Activated CD8-positive, alpha-beta memory T cell treated with anti-CD3 and anti-CD28 coated beads, Interleukin-2, amount 10 ng/mL, durations not matched to agents 7 days and 5 days (primary cell): ENCODE results near the gene KRTAP10-5. TPM values are rescaled to one million over a fixed set of nuclear protein-coding genes. Genes with fewer than 3 reads are reported as not detected.
A peak's percentile ranks its signal among the peaks of the same experiment; 100 is the strongest.
"Not testable (repeated sequence)": the region's sequence is repeated elsewhere in the genome, so short reads cannot be mapped to it uniquely, and the experiment has no call there.

Experiments used
- ATAC-seq: fragments of 150-1000 bp; cut with Tn5 transposase; one replicate; pipeline ENCODE4 v1.10.0; 2021; ENCODE audit warnings: moderate library complexity
- CTCF ChIA-PET: fragments of 350-600 bp; sonication (Branson Sonifier 250); formaldehyde crosslinking; loops from one replicate; lab custom pipeline; 2021; ENCODE audit warnings: antibody characterized with exemption; lab: Charles Lee
- DNase-seq: peaks from one replicate; pipeline ENCODE4 v3.0.0-alpha.2; 2020
- H3K27ac Mint-ChIP-seq: one replicate; pipeline ENCODE4 v1.8.0; 2021; ENCODE audit warnings: mild to moderate bottlenecking, mixed read lengths
- H3K27me3 Mint-ChIP-seq: one replicate; pipeline ENCODE4 v1.8.0; 2021; ENCODE audit warnings: mixed read lengths
- H3K36me3 Mint-ChIP-seq: one replicate; pipeline ENCODE4 v1.8.0; 2021; ENCODE audit warnings: mild to moderate bottlenecking, mixed read lengths
- H3K4me1 Mint-ChIP-seq: one replicate; pipeline ENCODE4 v1.8.0; 2021; ENCODE audit warnings: mixed read lengths
- H3K4me3 Mint-ChIP-seq: one replicate; pipeline ENCODE4 v1.8.0; 2021; ENCODE audit warnings: mild to moderate bottlenecking, moderate library complexity, mixed read lengths
- H3K9me3 Mint-ChIP-seq: one replicate; pipeline ENCODE4 v1.8.0; 2022; ENCODE audit warnings: low read depth, mixed read lengths
- total RNA-seq, 2 experiments: library from RNA; stranded (reverse); gene quantifications; one replicate each; pipeline ENCODE4 v1.2.3, GENCODE V29; 2021

KRTAP10-5 gene
- total RNA-seq, 2 experiments from 2014 or later: not detected

DNA sequence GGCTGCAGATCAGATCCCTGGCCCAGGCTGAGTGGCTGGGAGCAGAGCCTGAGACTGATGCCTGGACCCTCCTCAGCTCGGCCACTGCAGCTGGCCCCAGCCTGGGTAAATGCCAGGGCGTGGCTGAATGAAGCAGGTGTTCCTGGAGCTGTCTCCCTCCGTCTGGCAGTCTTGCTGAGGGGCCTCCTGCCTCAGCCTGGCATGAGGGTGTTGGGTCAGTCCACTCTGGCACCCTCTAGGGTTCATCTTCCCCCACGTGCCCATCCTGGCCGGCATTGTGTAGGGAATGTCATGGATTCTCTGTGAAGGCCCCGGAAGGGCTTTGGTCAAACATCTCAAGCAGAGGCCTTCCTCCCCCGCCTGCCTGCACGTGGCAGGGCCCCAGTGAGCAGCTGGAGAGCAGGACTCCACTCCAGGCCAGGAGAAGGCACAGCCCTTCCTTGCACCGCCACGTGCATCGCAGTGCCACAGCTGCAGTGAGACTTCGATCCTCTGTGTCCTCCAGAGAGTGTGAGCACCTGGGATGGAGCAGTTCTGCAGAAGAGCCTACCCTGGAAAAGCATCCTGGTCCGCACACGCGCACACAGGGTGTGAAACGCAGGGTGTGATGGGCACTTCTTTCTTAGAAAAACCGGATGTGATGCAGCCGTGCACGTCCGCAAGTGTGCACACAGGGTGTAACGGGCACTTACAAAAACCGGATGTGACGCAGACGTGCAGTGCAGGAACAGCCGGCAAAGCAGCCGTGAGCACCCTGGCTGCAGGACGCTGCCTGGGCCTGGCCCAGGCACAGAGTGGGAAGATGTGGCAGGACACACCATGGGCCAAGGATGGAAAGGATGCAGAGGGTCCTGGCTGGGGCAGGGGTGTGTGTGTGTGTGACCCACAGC, 11.5 kb downstream of the KRTAP10-5 start:
- H3K4me1 Mint-ChIP-seq: peaks cover 12% of the 10 kb centered on the region
- peak overlapping the region; percentile 42 for H3K27ac Mint-ChIP-seq
- H3K4me3 Mint-ChIP-seq: no peak overlapping the region
- no peaks in the 10 kb centered on the region for H3K27me3 Mint-ChIP-seq
- DNase-seq (peak; percentile 34), ATAC-seq (no peak)
- peaks cover under 1% of the 10 kb centered on the region for H3K36me3 Mint-ChIP-seq
- H3K9me3 Mint-ChIP-seq: no peaks in the 10 kb centered on the region
- CTCF ChIA-PET: no interaction called here

DNA sequence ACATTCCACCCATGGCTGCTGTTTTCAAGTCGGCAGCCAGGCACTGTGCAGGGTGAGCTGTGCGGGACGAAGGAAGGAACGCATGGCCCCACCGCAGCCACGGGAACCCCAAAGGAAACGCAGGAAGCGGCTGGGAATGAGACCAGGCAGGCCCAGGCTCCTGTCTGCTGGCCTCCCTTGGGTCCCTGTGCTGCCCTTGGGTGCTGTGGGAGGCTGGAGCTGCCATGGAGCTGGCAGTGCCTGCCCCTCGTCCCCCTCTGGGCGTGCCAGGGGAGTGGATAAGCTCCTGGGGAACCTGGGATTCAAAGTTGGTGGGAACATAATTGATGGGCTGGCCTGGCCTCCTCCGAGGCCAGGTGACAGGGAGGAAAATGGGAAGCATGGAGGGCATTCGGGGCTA, 12.1 kb downstream of the KRTAP10-5 start:
- Mint-ChIP-seq H3K4me3 (no peak overlapping the region), H3K36me3 (peaks cover 3% of the 10 kb centered on the region), H3K9me3 (no peaks in the 10 kb centered on the region), H3K4me1 (peaks cover 12% of the 10 kb centered on the region), H3K27me3 (no peaks in the 10 kb centered on the region), H3K27ac (no peak overlapping the region)
- no peak for ATAC-seq
- DNase-seq: peak; percentile 31
- CTCF ChIA-PET: no interaction called here

DNA sequence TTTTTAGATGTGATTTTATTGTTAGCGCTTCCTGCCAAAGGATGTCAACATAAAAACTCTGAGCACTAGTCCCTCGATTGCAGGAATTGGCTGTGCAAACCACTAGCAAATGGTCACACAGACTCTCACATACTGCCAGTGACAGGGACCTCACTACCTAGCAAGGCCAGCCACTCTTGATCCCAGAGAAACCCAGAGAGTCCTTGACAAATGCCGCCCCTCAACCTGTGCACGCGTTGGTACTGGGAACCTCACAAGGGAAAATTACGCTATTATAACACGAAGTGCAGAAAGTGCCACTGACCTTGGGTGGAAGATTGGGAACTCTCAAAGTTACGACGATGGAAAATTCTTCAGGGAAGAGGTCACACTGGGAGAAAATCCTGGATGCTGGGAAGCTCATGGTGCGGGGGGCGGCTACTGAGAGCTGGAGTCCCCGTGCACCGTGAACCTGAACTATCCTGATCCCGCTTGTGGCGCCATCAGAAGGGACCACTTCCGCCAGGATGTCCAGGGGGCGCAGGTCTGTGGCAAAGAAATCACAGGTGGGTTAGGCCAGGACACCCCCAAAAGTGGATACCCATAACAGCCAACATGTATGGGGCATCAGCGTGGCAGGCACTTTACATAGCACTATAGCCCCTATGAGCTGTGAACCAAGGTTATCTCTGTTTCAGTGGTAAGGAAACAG, 12.8 kb downstream of the KRTAP10-5 start:
- peaks cover 12% of the 10 kb centered on the region for H3K4me1 Mint-ChIP-seq
- ATAC-seq (no peak), DNase-seq (no peak)
- H3K4me3 Mint-ChIP-seq: no peak overlapping the region
- CTCF ChIA-PET: no interaction called here
- H3K36me3 Mint-ChIP-seq: peaks cover 4% of the 10 kb centered on the region
- no peaks in the 10 kb centered on the region for H3K9me3 Mint-ChIP-seq
- no peak overlapping the region for H3K27ac Mint-ChIP-seq
- peaks cover under 1% of the 10 kb centered on the region for H3K27me3 Mint-ChIP-seq

DNA sequence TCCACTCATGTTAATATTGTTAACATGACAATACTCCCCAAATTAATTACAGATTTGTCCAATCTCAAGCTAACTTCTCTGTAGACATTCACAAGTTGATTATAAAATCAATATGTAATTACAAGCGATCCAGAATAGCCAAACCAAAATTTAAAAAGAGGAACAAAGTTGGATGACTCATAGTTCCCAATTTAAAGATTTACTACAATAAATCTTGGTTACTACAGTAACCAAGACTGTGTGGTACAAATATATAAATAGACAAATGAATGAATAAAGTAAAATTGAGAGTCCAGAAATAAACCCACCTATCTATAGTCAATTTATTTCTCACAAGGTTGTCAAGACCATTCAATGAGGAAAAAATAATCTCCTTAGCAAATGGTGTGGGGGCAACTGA, 14.0 kb downstream of the KRTAP10-5 start:
- no peak overlapping the region for H3K27ac Mint-ChIP-seq
- H3K36me3 Mint-ChIP-seq: peaks cover 9% of the 10 kb centered on the region
- ATAC-seq (no peak), DNase-seq (no peak)
- H3K4me1 Mint-ChIP-seq: peaks cover 12% of the 10 kb centered on the region
- no peaks in the 10 kb centered on the region for H3K9me3 Mint-ChIP-seq
- CTCF ChIA-PET: no interaction called here
- peaks cover 5% of the 10 kb centered on the region for H3K27me3 Mint-ChIP-seq
- no peak overlapping the region for H3K4me3 Mint-ChIP-seq

DNA sequence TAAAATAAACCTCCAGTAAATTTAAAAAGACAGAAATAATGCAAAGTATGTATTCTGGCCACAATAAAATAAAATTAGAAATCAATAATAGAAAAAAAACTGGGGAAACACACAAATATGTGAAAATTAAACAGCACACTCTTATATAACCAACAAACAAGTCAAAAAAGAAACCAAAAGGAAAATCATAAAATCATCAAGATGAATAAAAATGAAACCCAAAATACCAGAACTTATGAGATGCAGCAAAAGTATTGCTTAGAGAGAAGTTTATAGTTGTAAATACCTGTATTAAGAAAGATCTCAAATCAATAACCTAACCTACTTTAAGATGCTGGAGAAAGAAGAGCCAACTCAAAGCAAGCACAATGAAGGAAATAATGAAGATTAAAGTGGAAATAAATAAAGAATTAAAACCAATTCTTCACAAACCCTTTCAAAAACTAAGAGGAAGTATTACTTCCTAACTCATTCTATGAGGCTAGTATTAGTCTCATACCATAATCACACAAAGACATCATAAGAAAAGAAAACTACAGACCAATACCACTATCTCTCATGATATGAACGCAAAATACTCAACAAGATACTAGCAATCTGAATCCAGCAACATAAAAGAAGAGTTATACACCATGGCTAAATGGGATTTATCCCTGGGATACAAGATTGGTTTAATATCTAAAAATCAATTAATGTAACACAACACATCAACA, 15.4 kb downstream of the KRTAP10-5 start:
- peaks cover under 1% of the 10 kb centered on the region for H3K9me3 Mint-ChIP-seq
- H3K4me1 Mint-ChIP-seq: peaks cover 12% of the 10 kb centered on the region
- peak overlapping the region; percentile 84 for H3K27ac Mint-ChIP-seq
- ATAC-seq (peak; percentile 67), DNase-seq (no peak)
- peaks cover 9% of the 10 kb centered on the region for H3K36me3 Mint-ChIP-seq
- CTCF ChIA-PET: no interaction called here
- peaks cover 17% of the 10 kb centered on the region for H3K27me3 Mint-ChIP-seq
- H3K4me3 Mint-ChIP-seq: peak overlapping the region; percentile 44

DNA sequence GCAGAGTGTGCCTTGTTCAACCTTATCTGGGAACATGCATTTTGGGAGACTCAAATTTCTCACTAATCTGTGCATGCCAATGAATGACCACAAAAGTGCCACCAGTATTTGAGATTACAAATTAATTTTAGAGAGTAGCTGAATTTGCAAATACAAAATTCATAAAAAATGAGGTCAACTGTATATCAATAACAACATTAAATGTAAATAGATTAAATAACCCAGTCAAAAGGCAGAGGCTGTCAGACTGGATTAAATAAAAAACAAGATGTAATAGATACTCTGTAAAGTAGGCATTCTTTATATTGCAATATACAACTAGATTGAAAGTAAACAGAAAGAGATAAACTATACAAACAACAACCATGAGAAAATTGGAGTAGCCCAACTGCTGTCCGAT, 16.3 kb downstream of the KRTAP10-5 start:
- CTCF ChIA-PET: no interaction called here
- H3K4me3 Mint-ChIP-seq: no peak overlapping the region
- no peak for ATAC-seq
- H3K27me3 Mint-ChIP-seq: peaks cover 17% of the 10 kb centered on the region
- H3K4me1 Mint-ChIP-seq: peaks cover 12% of the 10 kb centered on the region
- H3K9me3 Mint-ChIP-seq: peaks cover 2% of the 10 kb centered on the region
- H3K27ac Mint-ChIP-seq: no peak overlapping the region
- peaks cover 10% of the 10 kb centered on the region for H3K36me3 Mint-ChIP-seq
- no peak for DNase-seq

DNA sequence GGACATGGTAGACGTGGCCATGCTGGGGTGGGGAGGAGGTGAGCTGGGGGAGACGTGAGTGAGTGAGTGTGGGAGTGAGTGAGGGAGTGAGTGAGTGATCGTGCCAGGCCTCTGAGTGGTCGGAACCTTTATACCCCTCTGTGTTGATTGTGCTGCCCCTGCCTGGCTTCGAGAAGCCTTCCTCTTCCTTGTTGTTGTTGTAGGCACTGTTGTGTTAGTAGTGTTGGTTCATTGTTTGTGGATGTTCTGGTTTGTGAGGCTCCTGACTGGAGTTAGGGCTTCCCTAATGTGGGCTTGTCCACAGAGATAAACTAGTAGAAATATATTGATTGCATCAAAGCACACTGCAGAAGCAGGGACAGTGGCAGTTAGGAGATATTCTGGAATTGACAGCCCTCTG, 21.7 kb downstream of the KRTAP10-5 start, which contains the start of gene KRTAP10-3:
KRTAP10-3 (minus strand) TSS at position 101 of the 400 bp plus-strand sequence; CDS start at position 21, 80 bp downstream.
- no peak within 1 kb of the TSS for H3K27ac Mint-ChIP-seq
- no peak within 1 kb of the TSS for H3K4me3 Mint-ChIP-seq
- H3K36me3 Mint-ChIP-seq: peaks cover 8% of the 10 kb centered on the region
- peaks cover 2% of the 10 kb centered on the region for H3K9me3 Mint-ChIP-seq
- DNase-seq: peak; percentile 16
- CTCF ChIA-PET: no interaction called here
- no peaks in the 10 kb centered on the region for H3K4me1 Mint-ChIP-seq
- ATAC-seq: no peak
- H3K27me3 Mint-ChIP-seq: peaks cover 17% of the 10 kb centered on the region

DNA sequence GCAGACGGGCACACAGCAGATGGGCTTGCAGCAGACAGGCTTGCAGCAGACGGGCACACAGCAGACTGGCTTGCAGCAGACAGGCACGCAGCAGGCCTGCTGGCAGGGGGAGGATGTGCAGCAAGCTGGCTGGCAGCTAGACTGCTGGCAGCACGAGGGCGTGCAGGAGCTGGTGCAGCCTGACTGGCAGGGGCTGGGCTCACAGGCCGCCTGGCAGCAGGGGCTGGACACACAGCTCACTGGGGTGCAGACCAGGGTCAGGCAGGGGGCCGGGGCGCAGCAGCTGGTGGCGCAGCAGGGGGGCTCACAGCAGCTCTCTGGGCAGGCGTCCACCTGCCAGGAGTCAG, 22.1 kb downstream of the KRTAP10-5 start:
- ATAC-seq, H3K4me3 Mint-ChIP-seq, CTCF ChIA-PET, H3K4me1 Mint-ChIP-seq, H3K36me3 Mint-ChIP-seq, H3K27ac Mint-ChIP-seq, H3K9me3 Mint-ChIP-seq: not testable (repeated sequence)
- peak; percentile 15 for DNase-seq
- peaks cover 17% of the 10 kb centered on the region for H3K27me3 Mint-ChIP-seq

DNA sequence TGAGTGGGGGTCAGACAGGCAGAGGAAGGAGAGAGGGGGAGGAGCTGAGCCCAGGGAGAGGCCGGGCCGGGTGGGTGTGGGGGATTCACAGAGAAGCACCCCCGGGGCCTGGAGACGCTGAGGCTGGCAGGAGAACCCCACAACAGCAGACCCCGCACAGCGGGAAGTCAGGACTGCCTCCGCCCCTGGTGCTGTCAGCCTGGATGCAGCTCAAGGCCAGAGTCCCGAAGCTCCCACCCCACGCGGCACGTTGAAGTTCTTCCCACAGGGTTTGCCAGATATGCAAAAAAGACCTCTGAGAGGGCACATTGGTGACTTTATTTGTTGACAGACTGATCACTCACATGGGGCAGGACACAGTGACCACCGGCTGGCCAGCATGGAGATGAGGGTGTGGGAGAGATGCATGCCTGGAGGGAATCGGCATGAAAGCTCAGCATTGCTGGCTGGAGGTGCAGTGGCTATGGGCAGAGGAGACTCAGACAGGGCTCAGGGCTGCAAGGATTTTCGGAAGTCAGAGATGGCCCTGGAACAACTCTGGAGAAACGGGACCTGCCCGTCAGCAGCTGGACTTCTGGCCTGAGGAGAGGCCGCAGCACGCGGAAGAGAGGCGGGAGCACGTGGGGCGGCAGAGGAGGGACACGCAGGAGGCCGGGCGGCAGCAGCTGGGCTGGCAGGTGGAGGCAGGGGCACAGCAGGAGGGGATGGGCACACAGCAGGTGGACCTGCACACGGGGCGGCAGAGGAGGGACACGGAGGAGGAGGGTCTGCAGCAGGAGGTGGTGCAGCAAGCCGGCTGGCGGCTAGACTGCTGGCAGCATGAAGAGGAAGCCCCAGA, 22.7 kb downstream of the KRTAP10-5 start:
- peaks cover 17% of the 10 kb centered on the region for H3K27me3 Mint-ChIP-seq
- ATAC-seq (no peak), DNase-seq (peak; percentile 25)
- no peak overlapping the region for H3K27ac Mint-ChIP-seq
- no peaks in the 10 kb centered on the region for H3K4me1 Mint-ChIP-seq
- no peak overlapping the region for H3K4me3 Mint-ChIP-seq
- peaks cover 2% of the 10 kb centered on the region for H3K9me3 Mint-ChIP-seq
- peaks cover 6% of the 10 kb centered on the region for H3K36me3 Mint-ChIP-seq
- CTCF ChIA-PET: no interaction called here

DNA sequence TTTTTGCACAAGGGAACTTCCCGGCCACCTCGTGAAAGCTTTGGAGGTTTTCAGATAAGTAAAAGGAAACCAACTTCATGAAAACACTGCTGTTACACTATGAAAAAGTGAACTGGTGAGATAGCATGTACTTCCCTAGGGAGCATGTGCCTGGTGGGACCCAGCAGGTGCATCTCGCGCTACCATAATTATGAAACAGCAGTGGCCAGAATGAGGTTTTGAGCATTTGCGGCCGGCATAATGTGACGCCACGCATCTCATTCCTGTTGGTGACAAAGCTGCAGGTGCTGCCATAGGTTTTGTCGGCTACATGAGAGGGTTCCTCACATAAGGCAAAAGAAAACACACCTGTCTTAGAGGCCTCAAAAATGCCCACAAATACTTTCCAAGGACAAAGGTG, 23.5 kb downstream of the KRTAP10-5 start:
- Mint-ChIP-seq H3K4me3 (no peak overlapping the region), H3K9me3 (peaks cover 2% of the 10 kb centered on the region), H3K36me3 (peaks cover 2% of the 10 kb centered on the region), H3K27ac (no peak overlapping the region), H3K27me3 (peaks cover 13% of the 10 kb centered on the region), H3K4me1 (no peaks in the 10 kb centered on the region)
- ATAC-seq: no peak
- CTCF ChIA-PET: no interaction called here
- DNase-seq: peak; percentile 21

DNA sequence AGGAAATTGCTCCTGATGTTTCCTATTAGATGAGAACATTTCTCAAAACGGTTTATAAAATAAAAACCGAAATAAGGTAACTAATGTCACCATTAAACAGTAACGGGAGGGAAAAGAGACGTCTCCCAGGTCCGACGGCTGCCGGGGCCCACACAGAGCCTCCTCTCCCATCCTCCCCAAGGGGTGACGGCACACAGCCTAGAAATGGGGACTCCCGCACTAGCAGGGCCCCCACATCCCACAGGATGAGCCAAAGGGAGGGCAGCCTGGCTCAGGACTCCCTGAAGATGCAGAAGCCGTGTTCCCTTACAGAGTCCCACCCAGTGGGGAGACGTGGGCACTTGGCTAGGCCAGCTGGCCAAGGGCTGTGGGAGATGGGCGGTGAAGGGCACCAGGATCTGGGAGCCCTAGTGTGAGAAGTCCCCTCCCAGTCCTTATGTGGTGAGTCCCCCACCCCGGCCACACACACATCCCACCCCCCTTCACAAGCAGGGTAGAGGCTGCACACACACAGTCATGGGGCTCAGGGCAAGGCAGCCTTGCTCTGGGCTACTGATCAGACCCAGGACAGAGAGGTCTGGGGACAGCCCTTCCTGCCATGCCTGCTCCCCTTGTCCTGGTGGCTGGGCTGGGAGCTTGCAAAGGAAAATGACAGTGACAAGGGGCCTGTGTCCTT, 25.1 kb downstream of the KRTAP10-5 start:
- CTCF ChIA-PET: no interaction called here
- Mint-ChIP-seq H3K4me3 (no peak overlapping the region), H3K27ac (no peak overlapping the region), H3K9me3 (peaks cover 2% of the 10 kb centered on the region), H3K36me3 (peaks cover 2% of the 10 kb centered on the region), H3K4me1 (no peaks in the 10 kb centered on the region), H3K27me3 (peaks cover 2% of the 10 kb centered on the region)
- no peak for ATAC-seq
- DNase-seq: peak; percentile 26

DNA sequence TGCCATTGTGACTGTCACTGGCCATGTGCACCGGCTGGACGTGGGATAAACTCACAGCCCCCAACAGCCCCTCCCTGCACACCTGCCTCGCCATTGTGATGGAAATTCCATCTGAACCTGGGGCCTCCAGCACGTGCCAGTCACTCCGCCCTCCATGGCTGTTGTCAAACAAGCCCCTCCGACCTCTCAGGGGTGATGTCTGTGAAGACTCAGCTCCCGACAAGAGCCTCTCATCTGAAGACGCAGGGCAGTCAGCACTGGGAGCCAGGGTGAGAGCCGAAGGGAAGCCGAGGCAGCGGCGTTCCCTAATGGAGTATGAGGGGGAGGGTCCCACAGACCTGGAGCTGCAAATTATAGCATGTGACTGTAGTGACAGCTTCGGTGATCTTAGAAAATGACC, 27.7 kb downstream of the KRTAP10-5 start:
- H3K9me3 Mint-ChIP-seq: peaks cover under 1% of the 10 kb centered on the region
- peaks cover 4% of the 10 kb centered on the region for H3K36me3 Mint-ChIP-seq
- H3K27ac Mint-ChIP-seq: no peak overlapping the region
- no peaks in the 10 kb centered on the region for H3K27me3 Mint-ChIP-seq
- CTCF ChIA-PET: no interaction called here
- H3K4me1 Mint-ChIP-seq: peaks cover 5% of the 10 kb centered on the region
- ATAC-seq (no peak), DNase-seq (peak; percentile 23)
- H3K4me3 Mint-ChIP-seq: no peak overlapping the region
